SH-SY5Y (cell line): ENCODE measurements around the gene P3H2.

Source experiments
- GATA2 ChIP-seq: IDR thresholded peaks from 2 replicates; pipeline ENCODE4 v1.6.1; 2011; ENCODE audit warnings: mild to moderate bottlenecking, low read depth, low read length
- GATA3 ChIP-seq: IDR thresholded peaks from 2 replicates; pipeline ENCODE4 v1.6.1; 2011; ENCODE audit warnings: low read depth, mild to moderate bottlenecking, low read length, moderate library complexity

- TF ChIP-seq GATA2 (no peak), GATA3 (no peak)
Observed at GRCh38 chr3:189909573-189909972, 211.1 kb downstream of the P3H2 start.
